ENCODE measurements around the gene MS4A18.

Gene MS4A18

GRCh38 chr11:60761436-60762190 is 37.1 kb downstream of the MS4A18 start:
- no peak for DNase-seq (ENCODE audit: low read depth)
- TF ChIP-seq, protein P1, sequence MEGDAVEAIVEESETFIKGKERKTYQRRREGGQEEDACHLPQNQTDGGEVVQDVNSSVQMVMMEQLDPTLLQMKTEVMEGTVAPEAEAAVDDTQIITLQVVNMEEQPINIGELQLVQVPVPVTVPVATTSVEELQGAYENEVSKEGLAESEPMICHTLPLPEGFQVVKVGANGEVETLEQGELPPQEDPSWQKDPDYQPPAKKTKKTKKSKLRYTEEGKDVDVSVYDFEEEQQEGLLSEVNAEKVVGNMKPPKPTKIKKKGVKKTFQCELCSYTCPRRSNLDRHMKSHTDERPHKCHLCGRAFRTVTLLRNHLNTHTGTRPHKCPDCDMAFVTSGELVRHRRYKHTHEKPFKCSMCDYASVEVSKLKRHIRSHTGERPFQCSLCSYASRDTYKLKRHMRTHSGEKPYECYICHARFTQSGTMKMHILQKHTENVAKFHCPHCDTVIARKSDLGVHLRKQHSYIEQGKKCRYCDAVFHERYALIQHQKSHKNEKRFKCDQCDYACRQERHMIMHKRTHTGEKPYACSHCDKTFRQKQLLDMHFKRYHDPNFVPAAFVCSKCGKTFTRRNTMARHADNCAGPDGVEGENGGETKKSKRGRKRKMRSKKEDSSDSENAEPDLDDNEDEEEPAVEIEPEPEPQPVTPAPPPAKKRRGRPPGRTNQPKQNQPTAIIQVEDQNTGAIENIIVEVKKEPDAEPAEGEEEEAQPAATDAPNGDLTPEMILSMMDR (conservative IDR thresholded peaks at IDR 0.05; ENCODE audit: low read length) = no peak
- H3K4me3 ChIP-seq (ENCODE audit: low read length) = no peak overlapping the region

GRCh38 chr11:60762851-60763691 is 38.6 kb downstream of the MS4A18 start:
- no peak overlapping the region for H3K4me3 ChIP-seq (ENCODE audit: low read length)
- TF ChIP-seq, protein P1 (conservative IDR thresholded peaks at IDR 0.05; ENCODE audit: low read length) = peak; percentile 20
- no peak for DNase-seq (ENCODE audit: low read depth)

- DNase-seq (ENCODE audit: low read depth) = no peak
- TF ChIP-seq, protein P1 (conservative IDR thresholded peaks at IDR 0.05; ENCODE audit: low read length) = no peak
- H3K4me3 ChIP-seq (ENCODE audit: low read length) = no peak overlapping the region
These were observed 39.3 kb downstream of the MS4A18 start for GRCh38 chr11:60763692-60764369.

DNA sequence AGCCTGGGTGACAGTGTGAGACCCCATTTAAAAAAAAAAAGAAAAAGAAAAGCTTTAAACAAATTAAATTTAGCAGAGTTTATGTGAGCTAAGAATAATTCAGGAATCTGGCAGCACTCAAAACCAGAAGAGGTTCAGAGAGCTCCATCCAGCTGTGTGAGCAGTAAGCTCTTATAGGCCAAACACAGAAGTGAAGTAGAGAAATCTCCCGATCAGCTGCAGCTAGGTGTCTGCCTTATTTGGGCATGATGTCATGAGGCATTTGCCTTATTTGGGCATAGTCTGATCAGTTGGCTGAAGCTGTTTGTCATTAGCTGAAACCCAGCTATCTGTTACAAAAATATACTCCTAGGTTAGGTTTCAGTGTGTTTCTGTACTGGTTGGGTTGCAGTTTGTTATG is 40.4 kb downstream of the MS4A18 start:
- TF ChIP-seq, protein P1 (conservative IDR thresholded peaks at IDR 0.05; ENCODE audit: low read length) = no peak
- no peak overlapping the region for H3K4me3 ChIP-seq (ENCODE audit: low read length)
- DNase-seq (ENCODE audit: low read depth) = no peak

DNA sequence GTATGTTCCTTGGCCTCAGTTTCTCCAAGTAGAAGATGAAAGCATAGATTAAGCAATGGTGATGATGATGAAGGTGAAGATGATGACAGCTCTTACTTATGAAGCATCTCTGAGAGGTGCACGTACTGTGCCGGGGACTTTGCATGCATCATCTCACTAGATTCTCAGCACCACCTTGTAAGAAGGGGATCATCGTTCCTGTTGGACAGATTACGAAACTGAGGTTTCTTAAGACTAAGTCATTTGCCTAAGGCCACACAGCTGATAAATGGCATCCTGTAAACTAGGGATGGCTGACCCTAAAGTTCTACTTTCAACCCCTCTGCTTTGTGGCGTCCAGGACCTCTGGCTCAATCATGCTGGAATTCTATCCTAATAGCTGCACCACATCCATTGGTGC is 40.8 kb downstream of the MS4A18 start:
- H3K4me3 ChIP-seq (ENCODE audit: low read length) = no peak overlapping the region
- no peak for DNase-seq (ENCODE audit: low read depth)
- TF ChIP-seq, protein P1 (conservative IDR thresholded peaks at IDR 0.05; ENCODE audit: low read length) = no peak

DNA sequence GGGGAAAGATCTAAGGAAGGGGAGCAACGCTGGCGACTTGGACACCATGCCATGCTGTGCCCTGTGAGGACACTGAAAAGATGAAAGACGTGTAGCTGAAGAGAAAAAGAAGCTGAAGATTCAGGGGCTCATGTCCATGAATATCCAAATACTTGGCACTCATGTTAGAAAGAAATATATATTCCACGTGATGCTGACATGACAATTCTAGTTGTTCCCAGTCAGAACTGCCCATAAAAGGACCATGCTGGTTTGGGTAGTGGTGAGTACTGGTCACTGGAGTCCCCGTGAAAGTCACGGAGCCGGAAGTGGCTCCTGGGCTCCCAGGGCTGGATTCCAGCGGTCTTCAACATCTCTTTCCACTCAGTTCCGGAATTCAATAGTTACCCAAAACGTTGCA is 42.0 kb downstream of the MS4A18 start:
- H3K4me3 ChIP-seq (ENCODE audit: low read length) = no peak overlapping the region
- no peak for DNase-seq (ENCODE audit: low read depth)
- TF ChIP-seq, protein P1 (conservative IDR thresholded peaks at IDR 0.05; ENCODE audit: low read length) = no peak

Data from AG10803 (cell line).